Neural crest cell (in vitro differentiated cells): ENCODE data around the gene PPM1M. TPM values are rescaled to one million over a fixed set of nuclear protein-coding genes. Genes with fewer than 3 reads are reported as not detected.

Experiments
- DNase-seq: peaks from one replicate; pipeline ENCODE4 v3.0.0; 2021; ENCODE audit warnings: low read depth, mixed read lengths, low spot score
- H3K27ac Mint-ChIP-seq: one replicate; pipeline ENCODE4 v1.8.0; 2021; ENCODE audit warnings: mild to moderate bottlenecking, mixed read lengths; ENCODE audit not compliant: unreplicated experiment
- H3K27me3 Mint-ChIP-seq: 2 replicates; pipeline ENCODE4 v1.8.0; 2021; ENCODE audit warnings: low read depth, mild to moderate bottlenecking, mixed read lengths
- H3K36me3 Mint-ChIP-seq: 2 replicates; pipeline ENCODE4 v1.8.0; 2021; ENCODE audit warnings: low read depth, mild to moderate bottlenecking, mixed read lengths
- H3K4me1 Mint-ChIP-seq: 2 replicates; pipeline ENCODE4 v1.8.0; 2021; ENCODE audit warnings: mixed read lengths
- H3K4me3 Mint-ChIP-seq: one replicate; pipeline ENCODE4 v1.8.0; 2021; ENCODE audit warnings: mild to moderate bottlenecking, mixed read lengths
- H3K9me3 Mint-ChIP-seq: 2 replicates; pipeline ENCODE4 v1.8.0; 2021; ENCODE audit warnings: mixed read lengths
- CTCF ChIP-seq: fragments of 200-600 bp; sonication (generic); conservative IDR thresholded peaks from 2 replicates; pipeline ENCODE4 v1.5.0; 2021; ENCODE audit warnings: antibody characterized with exemption, mild to moderate bottlenecking
- total RNA-seq: library from RNA; stranded (reverse); gene quantifications from 2 replicates; pipeline ENCODE4 v1.2.1, GENCODE V29; 2021

PPM1M gene
- total RNA-seq, 1 donor from 2014 or later, result 4.4 TPM

GRCh38 chr3:52242039-52242438 lies 3.5 kb upstream of the PPM1M start:
- Mint-ChIP-seq H3K4me1 (peaks cover 31% of the 10 kb centered on the region), H3K36me3 (no peaks in the 10 kb centered on the region), H3K27ac (no peak overlapping the region), H3K4me3 (peak overlapping the region; percentile 14), H3K27me3 (peaks cover 38% of the 10 kb centered on the region), H3K9me3 (peaks cover 2% of the 10 kb centered on the region)
- no peak for DNase-seq
- no peak for TF ChIP-seq CTCF

DNA sequence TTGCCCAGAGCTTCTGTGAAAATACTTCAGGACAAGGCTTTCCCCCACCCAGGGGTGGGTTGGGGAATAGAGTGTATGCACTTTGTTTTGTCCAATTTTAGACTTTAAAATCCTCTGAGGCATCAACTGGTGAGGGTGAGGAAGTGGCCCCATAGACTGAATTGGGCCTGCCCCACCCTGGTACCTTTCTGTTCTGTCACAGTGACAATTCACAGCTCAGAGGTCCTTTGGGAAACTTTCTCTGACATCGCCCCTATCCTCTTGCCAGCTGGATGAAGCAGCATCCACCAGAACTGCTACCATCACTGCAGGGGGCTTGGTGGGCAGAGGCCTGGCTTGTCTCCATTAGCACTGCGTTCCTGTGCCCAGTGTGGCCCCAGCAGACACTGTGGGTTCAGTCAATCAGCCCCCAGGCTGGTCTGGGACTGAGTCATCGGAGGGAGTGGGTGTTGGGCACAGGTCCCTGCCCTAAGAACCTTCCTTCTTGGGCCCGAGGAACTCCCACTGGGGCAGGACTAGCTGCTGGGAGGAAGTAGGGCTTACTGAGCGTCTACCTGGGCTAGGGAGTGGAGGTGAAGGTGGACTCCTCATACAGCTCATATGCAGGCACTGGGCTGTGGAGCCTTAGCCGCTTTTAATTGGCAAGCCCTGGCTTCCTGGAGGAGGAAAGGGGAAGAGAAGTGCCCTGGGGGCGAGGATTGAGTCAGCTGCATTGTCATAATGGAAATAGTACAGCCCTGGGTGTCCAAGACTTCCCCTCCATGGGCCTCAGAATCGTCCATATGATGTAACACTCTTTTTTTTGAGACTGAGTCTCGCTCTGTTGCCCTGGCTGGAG lies 1.5 kb upstream of the PPM1M start:
- Mint-ChIP-seq H3K27me3 (peaks cover 51% of the 10 kb centered on the region), H3K4me1 (peaks cover 24% of the 10 kb centered on the region), H3K4me3 (peak overlapping the region; percentile 85), H3K9me3 (peaks cover 2% of the 10 kb centered on the region), H3K36me3 (no peaks in the 10 kb centered on the region), H3K27ac (no peak overlapping the region)
- no peak for DNase-seq
- no peak for TF ChIP-seq CTCF

GRCh38 chr3:52246264-52246620 lies 683 bp downstream of the PPM1M start:
- peaks cover 6% of the 10 kb centered on the region for H3K36me3 Mint-ChIP-seq
- H3K27ac Mint-ChIP-seq, result no peak overlapping the region
- peaks cover 2% of the 10 kb centered on the region for H3K9me3 Mint-ChIP-seq
- TF ChIP-seq CTCF, result no peak
- peaks cover 4% of the 10 kb centered on the region for H3K4me1 Mint-ChIP-seq
- peaks cover 51% of the 10 kb centered on the region for H3K27me3 Mint-ChIP-seq
- peak overlapping the region; percentile 75 for H3K4me3 Mint-ChIP-seq
- DNase-seq, result no peak

DNA sequence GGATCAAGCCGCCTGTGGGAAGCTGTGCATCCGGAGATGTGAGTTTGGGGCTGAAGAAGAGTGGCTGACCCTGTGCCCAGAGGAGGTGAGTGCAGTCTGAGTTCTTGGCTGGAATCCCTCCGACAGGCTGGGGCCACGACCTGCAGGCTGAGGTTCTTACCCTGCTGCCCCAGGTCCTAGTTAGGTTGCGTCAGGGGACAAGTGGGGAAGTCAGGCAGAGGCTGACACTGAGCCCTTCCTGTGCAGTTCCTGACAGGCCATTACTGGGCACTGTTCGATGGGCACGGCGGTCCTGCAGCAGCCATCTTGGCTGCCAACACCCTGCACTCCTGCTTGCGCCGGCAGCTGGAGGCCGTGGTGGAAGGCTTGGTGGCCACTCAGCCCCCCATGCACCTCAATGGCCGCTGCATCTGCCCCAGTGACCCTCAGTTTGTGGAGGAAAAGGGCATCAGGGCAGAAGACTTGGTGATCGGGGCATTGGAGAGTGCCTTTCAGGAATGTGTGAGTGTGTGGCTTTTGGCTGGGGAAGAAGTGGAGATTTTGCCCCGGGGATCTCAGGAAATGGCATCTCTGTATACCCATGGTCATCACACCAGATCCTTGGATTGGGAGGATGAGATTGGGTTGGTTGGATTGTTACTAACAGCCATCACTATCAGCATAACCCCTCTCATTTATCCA lies 1.3 kb downstream of the PPM1M start:
- peaks cover 6% of the 10 kb centered on the region for H3K36me3 Mint-ChIP-seq
- H3K9me3 Mint-ChIP-seq, result peaks cover 2% of the 10 kb centered on the region
- TF ChIP-seq CTCF, result no peak
- H3K4me3 Mint-ChIP-seq, result peak overlapping the region; percentile 75
- peaks cover 51% of the 10 kb centered on the region for H3K27me3 Mint-ChIP-seq
- no peak overlapping the region for H3K27ac Mint-ChIP-seq
- no peak for DNase-seq
- peaks cover 4% of the 10 kb centered on the region for H3K4me1 Mint-ChIP-seq

GRCh38 chr3:52247409-52248164 lies 2.0 kb downstream of the PPM1M start:
- Mint-ChIP-seq H3K4me3 (peak overlapping the region; percentile 75), H3K4me1 (peaks cover 4% of the 10 kb centered on the region)
- DNase-seq, result no peak

More at GRCh38 chr3:52247409-52248164, 2.0 kb downstream of the PPM1M start:
- Mint-ChIP-seq H3K27ac (no peak overlapping the region), H3K9me3 (peaks cover 2% of the 10 kb centered on the region), H3K27me3 (peaks cover 51% of the 10 kb centered on the region), H3K36me3 (peaks cover 8% of the 10 kb centered on the region)
- TF ChIP-seq CTCF, result no peak
